Epithelial cell of alveolus of lung (primary cell): ENCODE results near the gene TCEAL9. TPM values are rescaled to one million over a fixed set of nuclear protein-coding genes. Genes with fewer than 3 reads are reported as not detected.

Experiments used
- total RNA-seq: library from RNA; depleted of rRNA; stranded (reverse); fragments of >200 nt; gene quantifications from 2 replicates; pipeline ENCODE4 v1.2.1, GENCODE V29; 2015

The TCEAL9 gene, protein sequence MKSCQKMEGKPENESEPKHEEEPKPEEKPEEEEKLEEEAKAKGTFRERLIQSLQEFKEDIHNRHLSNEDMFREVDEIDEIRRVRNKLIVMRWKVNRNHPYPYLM
- 90.5 and 93.3 TPM in 2 replicates for total RNA-seq

GRCh38 chrX:103356130-103356798 is at the start of gene TCEAL9:
TCEAL9 (plus strand) TSS chrX:103356506; CDS start chrX:103357685, 1,179 bp downstream.

DNA sequence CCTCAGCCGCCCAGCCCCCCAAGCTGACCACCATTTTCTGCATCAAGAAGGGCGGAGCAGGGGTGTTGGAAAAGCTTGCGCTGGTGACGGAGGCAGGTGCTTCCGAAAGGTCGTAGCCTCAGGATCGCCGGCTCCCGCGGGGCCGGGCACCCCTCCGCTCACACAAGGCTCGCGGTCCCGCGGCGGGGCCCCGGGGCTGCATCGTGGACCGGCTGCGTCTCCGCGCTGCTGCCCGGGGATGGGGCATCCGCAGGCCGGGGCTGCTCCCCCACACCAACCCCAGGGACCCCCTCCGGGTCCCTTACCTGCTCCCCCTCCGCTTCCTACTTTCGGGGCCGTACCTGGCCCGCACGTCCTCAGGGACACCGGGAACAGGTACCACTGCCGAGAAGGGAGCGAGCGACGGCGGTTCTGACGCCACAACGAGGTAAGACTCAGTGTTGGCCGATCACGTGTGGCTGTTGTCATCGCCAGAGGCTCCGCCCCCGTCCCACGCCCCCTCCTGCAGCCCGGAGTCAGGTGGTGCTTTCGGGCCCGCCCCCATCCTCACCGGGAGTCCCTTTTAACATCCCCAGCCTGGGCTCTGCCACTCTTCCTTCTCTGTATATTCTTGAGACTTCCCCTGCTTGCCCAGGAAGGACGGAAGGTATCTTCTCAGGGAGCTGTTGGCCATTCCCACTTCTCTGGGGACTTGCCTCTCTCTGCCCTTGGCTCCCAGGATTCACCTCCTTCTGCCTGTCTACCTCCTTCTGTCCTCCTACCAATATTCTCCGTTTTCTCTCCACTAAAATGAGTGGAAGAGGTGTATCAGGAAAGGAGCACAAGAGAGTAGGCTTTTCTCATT is 45.5 kb upstream of the TCEAL9 start, which contains the start of gene BEX2:
Gene BEX2 (minus strand): TSS at position 436 of the 844 bp plus-strand sequence. CDS start 1,014 bp downstream, outside the sequence.

GRCh38 chrX:103329991-103330390 is 26.3 kb upstream of the TCEAL9 start, which contains the start of gene TCEAL7:
TCEAL7 (plus strand) TSS chrX:103330239; CDS start chrX:103331404, 1,165 bp downstream.

GRCh38 chrX:103376118-103376978 is 20.0 kb downstream of the TCEAL9 start, which contains the start of gene BEX3:
BEX3 (plus strand) TSS chrX:103376538; CDS start chrX:103377522, 984 bp downstream.

Other genes with a start within 250 kb of the TCEAL9 start
- 20.3 and 21.2 TPM in 2 replicates for gene BEX4, start 141.4 kb upstream of the TCEAL9 start, total RNA-seq
- 94.8 and 97.3 TPM in 2 replicates for gene TCEAL8, start 101.4 kb upstream of the TCEAL9 start, total RNA-seq
- gene TCEAL5, start 79.8 kb upstream of the TCEAL9 start, total RNA-seq, result not detected in 2 replicates
- 1.6 TPM in 1 of 2 replicates, not detected in the other for gene BEX2, start 45.5 kb upstream of the TCEAL9 start, total RNA-seq
- gene TCEAL7, start 26.3 kb upstream of the TCEAL9 start, total RNA-seq, result 30.5 and 43.8 TPM in 2 replicates
- 287 and 308 TPM in 2 replicates for gene BEX3, start 20.0 kb downstream of the TCEAL9 start, total RNA-seq
- not detected in 2 replicates for gene RAB40A, start 163.0 kb downstream of the TCEAL9 start, total RNA-seq
- 24.8 and 39.4 TPM in 2 replicates for gene TCEAL4, start 229.0 kb downstream of the TCEAL9 start, total RNA-seq